Nephron progenitor cell (in vitro differentiated cells): ENCODE data around the gene ADCY10.

ENCODE experiments used
- DNase-seq: peaks from one replicate; pipeline ENCODE4 v3.0.0; 2021
- H3K27ac Mint-ChIP-seq: 2 replicates; pipeline ENCODE4 v1.8.0; 2021; ENCODE audit warnings: mild to moderate bottlenecking, moderate library complexity, mixed read lengths
- H3K27me3 Mint-ChIP-seq: 2 replicates; pipeline ENCODE4 v1.8.0; 2021; ENCODE audit warnings: mild to moderate bottlenecking, low read depth, mixed read lengths; ENCODE audit not compliant: poor library complexity
- H3K36me3 Mint-ChIP-seq: 2 replicates; pipeline ENCODE4 v1.8.0; 2021; ENCODE audit warnings: low read depth, mixed read lengths
- H3K4me1 Mint-ChIP-seq: 2 replicates; pipeline ENCODE4 v1.8.0; 2021; ENCODE audit warnings: mixed read lengths
- H3K4me3 Mint-ChIP-seq: 2 replicates; pipeline ENCODE4 v1.8.0; 2021; ENCODE audit warnings: mild to moderate bottlenecking, moderate library complexity, mixed read lengths
- H3K9me3 Mint-ChIP-seq: 2 replicates; pipeline ENCODE4 v1.8.0; 2021; ENCODE audit warnings: mild to moderate bottlenecking, moderate library complexity, mixed read lengths
- CTCF ChIP-seq: fragments of 200-600 bp; sonication (generic); IDR thresholded peaks from 2 replicates; pipeline ENCODE4 v1.5.0; 2021; ENCODE audit warnings: antibody characterized with exemption

ADCY10 gene

GRCh38 chr1:167765496-167765895 lies 148.4 kb downstream of the ADCY10 start:
- Mint-ChIP-seq H3K36me3 (peaks cover 34% of the 10 kb centered on the region), H3K4me3 (no peak overlapping the region), H3K27me3 (no peaks in the 10 kb centered on the region), H3K9me3 (peaks cover 5% of the 10 kb centered on the region), H3K27ac (no peak overlapping the region), H3K4me1 (peaks cover 15% of the 10 kb centered on the region)
- no peak for TF ChIP-seq CTCF
- no peak for DNase-seq

GRCh38 chr1:167764458-167765330 lies 149.2 kb downstream of the ADCY10 start:
- H3K36me3 Mint-ChIP-seq = peaks cover 30% of the 10 kb centered on the region
- H3K4me1 Mint-ChIP-seq = peaks cover 21% of the 10 kb centered on the region
- no peak overlapping the region for H3K27ac Mint-ChIP-seq
- DNase-seq = no peak
- H3K4me3 Mint-ChIP-seq = no peak overlapping the region
- no peak for TF ChIP-seq CTCF
- peaks cover under 1% of the 10 kb centered on the region for H3K9me3 Mint-ChIP-seq
- H3K27me3 Mint-ChIP-seq = no peaks in the 10 kb centered on the region

- Mint-ChIP-seq H3K4me3 (no peak overlapping the region), H3K27me3 (no peaks in the 10 kb centered on the region), H3K4me1 (peaks cover 24% of the 10 kb centered on the region), H3K9me3 (no peaks in the 10 kb centered on the region), H3K27ac (no peak overlapping the region), H3K36me3 (peaks cover 22% of the 10 kb centered on the region)
- TF ChIP-seq CTCF = no peak
- no peak for DNase-seq
Observed at GRCh38 chr1:167763525-167764220, 150.3 kb downstream of the ADCY10 start.

- Mint-ChIP-seq H3K27ac (peak overlapping the region; percentile 15), H3K4me1 (peaks cover 24% of the 10 kb centered on the region), H3K27me3 (no peaks in the 10 kb centered on the region), H3K9me3 (no peaks in the 10 kb centered on the region), H3K36me3 (peaks cover 11% of the 10 kb centered on the region), H3K4me3 (no peak overlapping the region)
- DNase-seq = no peak
- TF ChIP-seq CTCF = no peak
Observed at GRCh38 chr1:167762061-167762746, 151.7 kb downstream of the ADCY10 start.

- peaks cover 31% of the 10 kb centered on the region for H3K4me1 Mint-ChIP-seq
- H3K4me3 Mint-ChIP-seq = no peak overlapping the region
- peak overlapping the region; percentile 91 for H3K27ac Mint-ChIP-seq
- no peaks in the 10 kb centered on the region for H3K9me3 Mint-ChIP-seq
- no peaks in the 10 kb centered on the region for H3K27me3 Mint-ChIP-seq
- TF ChIP-seq CTCF = no peak
- no peak for DNase-seq
- peaks cover 6% of the 10 kb centered on the region for H3K36me3 Mint-ChIP-seq
Observed at GRCh38 chr1:167761400-167761799, 152.5 kb downstream of the ADCY10 start.
